ENCODE measurements around the gene PCDH9.

Gene PCDH9

DNA sequence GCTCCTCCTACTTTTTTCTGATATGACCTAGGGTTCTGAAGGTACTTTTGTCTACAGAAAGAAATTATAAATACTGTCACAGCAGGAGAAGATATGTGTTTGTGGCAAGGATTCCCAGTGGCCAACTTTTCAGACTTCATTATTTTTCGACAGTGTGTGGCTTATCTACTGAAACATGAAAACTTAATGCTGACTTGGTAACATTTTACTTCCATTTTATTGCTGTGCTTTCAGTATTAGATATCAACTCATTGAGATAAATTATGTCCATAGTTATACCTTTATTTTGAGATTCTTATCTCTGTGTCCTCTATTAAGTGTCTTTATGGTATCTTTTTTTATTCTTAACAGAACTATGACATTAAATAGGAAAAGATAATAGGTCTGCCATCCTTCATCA, 700.0 kb downstream of the PCDH9 start:
- no peak for DNase-seq (ENCODE audit: low read depth, low spot score)

DNA sequence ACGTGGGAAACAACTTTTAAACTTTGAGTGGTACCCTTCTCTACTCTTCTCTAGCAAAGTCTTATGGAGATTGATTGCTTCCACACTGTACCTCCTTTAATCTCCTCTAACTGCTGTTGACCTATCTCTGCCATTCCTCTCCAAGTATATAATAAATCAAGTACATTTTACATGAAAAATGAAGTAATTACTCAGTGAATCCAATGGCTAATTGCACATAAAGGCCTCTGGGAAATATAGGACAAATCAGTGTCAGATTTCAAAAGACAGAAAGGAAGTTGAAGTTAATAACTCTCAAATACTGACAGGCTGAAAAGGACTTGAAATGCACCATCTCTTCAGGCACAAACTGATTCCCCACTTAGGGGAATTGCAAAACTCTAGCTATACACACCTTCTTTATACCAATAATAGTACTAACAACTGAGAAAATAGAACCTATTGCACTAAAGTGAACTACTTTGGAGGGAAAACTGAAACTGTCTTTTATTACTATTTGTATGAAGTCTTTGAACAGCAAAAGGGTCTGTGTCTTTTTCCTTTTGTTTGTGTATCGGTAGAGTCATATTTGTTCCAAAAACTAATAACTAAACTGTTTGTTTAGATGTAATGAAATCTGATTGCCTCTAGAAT, 701.1 kb downstream of the PCDH9 start:
- no peak for DNase-seq (ENCODE audit: low read depth, low spot score)

DNA sequence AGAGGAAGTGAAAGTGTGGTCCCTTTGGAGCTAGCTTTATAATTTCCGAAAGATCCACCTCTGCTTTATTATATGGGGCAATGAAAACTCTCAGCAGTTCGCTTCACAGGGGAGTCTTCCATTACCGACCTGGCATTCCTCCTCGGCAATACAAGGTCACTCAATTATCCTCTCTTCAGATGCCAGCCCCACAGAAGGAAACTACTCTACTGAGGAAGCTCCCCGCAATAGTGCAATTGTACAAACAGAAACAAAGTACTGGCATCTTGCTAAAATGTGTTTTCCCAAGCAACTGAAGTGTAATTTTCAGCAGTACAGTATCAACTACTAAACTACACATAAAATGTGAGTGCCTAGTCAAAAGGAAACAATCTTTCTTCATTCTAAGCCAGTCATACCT, 702.0 kb downstream of the PCDH9 start:
- DNase-seq (ENCODE audit: low read depth, low spot score) = no peak

GRCh38 chr13:66520511-66521355, 709.4 kb downstream of the PCDH9 start:
- DNase-seq (ENCODE audit: low read depth, low spot score) = no peak

GRCh38 chr13:66519259-66519658, 710.9 kb downstream of the PCDH9 start:
- no peak for DNase-seq (ENCODE audit: low read depth, low spot score)

GRCh38 chr13:66518068-66518467, 712.1 kb downstream of the PCDH9 start:
- DNase-seq (ENCODE audit: low read depth, low spot score) = no peak

- DNase-seq (ENCODE audit: low read depth, low spot score) = no peak
Measured at GRCh38 chr13:66513728-66514127, 716.4 kb downstream of the PCDH9 start.

DNA sequence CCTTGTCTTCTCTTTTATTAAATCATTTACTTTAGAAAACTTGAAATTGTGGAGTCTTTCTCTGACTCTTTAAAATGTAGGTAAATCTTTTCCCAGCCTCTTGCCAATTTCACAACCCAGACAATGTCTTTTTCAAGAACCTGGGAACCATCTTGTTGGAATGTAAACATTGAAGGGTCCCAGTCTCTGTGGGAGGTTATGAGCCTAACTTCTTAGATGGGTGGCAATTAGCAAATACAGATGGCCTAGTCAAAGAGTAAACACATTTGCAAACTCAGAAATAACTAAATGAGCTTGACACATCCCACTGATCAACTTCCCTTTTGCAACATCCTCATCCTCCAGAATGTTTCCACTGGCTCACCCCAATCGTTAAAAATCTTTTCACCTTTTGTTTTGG, 721.0 kb downstream of the PCDH9 start:
- no peak for DNase-seq (ENCODE audit: low read depth, low spot score)

GRCh38 chr13:66508153-66508909, 721.8 kb downstream of the PCDH9 start:
- no peak for DNase-seq (ENCODE audit: low read depth, low spot score)

- DNase-seq (ENCODE audit: low read depth, low spot score) = no peak
Measured at GRCh38 chr13:66506979-66507378, 723.2 kb downstream of the PCDH9 start.

DNA sequence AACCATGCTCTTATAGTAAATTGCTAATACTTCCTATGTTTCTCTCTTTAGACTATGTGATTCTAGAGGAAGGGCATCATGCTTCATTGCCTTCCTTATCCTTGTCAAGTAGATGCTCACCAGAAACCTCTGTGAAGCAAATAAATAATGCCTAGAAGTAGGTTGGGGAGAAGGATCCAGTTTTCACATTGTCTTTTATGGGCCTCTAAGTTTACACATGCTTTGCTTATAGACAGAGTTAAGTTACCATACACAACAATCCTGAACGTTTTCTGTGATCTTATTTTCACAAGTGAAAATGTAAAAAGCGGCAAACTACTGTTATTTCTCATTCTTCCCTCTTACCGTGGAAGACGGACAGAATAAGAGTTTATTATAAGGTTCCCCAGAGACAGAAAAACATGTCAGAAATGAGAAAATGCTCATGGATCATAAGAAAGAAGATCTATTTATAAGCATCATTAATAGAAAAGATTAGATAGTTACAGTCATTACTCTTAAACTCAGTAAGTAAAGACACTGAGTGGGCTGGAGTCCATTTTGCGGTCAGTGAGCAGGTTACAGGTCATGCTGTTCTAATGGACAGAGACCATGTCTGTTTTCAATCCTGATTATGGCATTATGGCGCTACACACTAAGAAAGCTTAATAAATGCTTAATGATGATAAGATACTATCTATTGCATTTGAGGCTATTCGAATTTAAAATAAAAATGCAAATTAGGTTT, 723.9 kb downstream of the PCDH9 start:
- no peak for DNase-seq (ENCODE audit: low read depth, low spot score)

DNA sequence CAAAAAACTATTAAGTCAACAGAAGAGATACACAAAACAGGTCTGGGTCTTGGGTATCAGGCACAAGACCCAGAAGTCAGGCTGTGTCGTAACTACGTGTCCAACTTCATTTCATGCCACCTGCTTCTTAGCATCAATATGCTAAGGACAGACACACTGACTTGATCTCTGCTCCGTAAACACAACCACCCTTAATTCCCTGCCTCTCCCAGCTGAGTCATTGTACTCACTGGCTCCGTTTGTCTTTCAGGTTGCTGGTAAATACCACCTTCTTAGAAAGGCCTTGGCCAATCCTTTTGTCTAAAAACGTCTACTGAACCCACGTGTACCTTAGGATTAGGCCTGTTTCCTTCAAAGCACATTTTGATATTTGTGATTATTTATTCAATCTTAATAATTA, 726.2 kb downstream of the PCDH9 start:
- DNase-seq (ENCODE audit: low read depth, low spot score) = no peak

GRCh38 chr13:66501181-66501580, 729.0 kb downstream of the PCDH9 start:
- DNase-seq (ENCODE audit: low read depth, low spot score) = no peak

DNA sequence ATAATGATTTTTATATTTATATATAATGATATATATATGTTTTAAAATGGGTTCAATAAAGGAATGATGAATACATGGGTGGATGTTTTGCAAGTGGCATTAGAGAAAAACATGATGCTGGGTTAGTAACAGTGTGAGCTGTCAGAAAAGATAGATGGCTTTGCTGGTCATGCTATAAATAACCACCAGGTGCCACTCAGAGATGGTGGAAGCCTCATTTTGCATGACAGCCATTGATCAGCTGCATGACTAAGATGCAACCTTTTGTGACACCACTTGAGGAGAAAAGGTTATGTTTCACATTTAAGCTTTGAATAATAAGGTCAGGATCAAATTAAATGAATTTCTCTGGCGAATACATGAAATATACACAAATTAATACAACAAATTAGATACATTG, 737.7 kb downstream of the PCDH9 start:
- no peak for DNase-seq (ENCODE audit: low read depth, low spot score)

GRCh38 chr13:66491251-66491650, 738.9 kb downstream of the PCDH9 start:
- no peak for DNase-seq (ENCODE audit: low read depth, low spot score)

- DNase-seq (ENCODE audit: low read depth, low spot score) = no peak
Measured at GRCh38 chr13:66489586-66489985, 740.5 kb downstream of the PCDH9 start.

DNA sequence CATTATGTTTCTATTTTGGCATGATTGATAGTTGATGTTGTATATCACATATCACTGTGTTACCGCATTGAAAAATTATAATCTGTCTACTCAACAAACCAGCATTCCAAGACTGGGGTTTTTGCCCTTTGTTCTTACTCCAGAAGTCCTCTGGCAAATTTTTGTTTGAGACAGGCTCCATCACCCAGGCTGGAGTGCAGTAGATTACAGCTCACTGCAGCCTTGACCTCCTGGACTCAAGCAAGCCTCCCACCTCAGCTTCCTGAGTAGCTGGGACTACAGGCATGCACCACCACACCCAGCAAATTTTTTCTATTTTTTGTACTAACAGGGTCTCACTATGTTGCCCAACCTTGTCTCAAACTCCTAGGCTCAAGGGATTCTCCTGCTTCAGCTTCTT, 741.0 kb downstream of the PCDH9 start:
- DNase-seq (ENCODE audit: low read depth, low spot score) = no peak

DNA sequence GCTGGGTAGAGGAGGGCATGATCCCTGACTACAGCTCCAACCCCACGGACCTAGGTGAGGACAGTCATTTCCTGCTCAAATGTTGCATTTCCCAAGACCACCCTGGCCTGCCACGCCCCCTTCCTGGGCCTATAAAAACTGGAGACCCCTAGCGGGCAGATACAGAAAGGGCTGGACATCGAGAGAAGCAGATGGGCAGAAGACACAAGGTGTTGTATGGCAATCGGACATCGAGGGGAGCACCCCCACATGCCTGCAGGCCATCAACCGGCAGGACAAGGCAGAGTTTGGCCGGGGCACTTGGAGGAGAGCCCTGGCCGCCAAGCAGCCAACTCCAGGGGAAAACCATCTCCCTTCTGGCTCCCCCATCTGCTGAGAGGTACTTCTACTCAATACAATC, 746.4 kb downstream of the PCDH9 start:
- no peak for DNase-seq (ENCODE audit: low read depth, low spot score)

GRCh38 chr13:66482836-66483235, 747.3 kb downstream of the PCDH9 start:
- DNase-seq (ENCODE audit: low read depth, low spot score) = no peak

GRCh38 chr13:66477816-66478215, 752.3 kb downstream of the PCDH9 start:
- DNase-seq (ENCODE audit: low read depth, low spot score) = no peak

- DNase-seq (ENCODE audit: low read depth, low spot score) = no peak
Measured at GRCh38 chr13:66475061-66475460, 755.1 kb downstream of the PCDH9 start.

DNA sequence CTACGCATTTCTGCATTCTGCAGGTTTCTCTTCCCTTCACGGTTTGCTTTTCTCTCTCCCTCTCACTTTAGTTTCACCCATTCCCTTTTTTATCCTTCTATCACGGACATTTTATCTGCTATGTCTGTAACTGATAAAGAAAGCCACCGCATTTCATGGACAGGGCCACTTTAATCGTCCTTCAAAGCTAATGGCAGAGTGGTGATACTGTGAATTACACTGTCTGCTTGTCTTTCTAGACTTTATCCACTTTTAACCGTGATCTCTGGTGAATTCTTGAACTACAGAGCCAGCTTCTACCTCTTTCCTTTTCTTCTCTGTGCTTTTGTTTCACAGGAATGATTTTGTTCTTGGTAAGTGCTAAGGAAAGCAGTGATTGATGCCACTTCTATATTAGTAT, 760.4 kb downstream of the PCDH9 start:
- no peak for DNase-seq (ENCODE audit: low read depth, low spot score)

All from brain pericyte (primary cell).